Measurements from ENCODE around the gene CYTH1.

CYTH1 gene

GRCh38 chr17:78789663-78790181, 7.6 kb upstream of the CYTH1 start:
- no peak overlapping the region for H3K4me3 ChIP-seq (ENCODE audit: control insufficient read depth, low read depth, low read length)
- peak; percentile 67 for DNase-seq (ENCODE audit: low read depth)
- TF ChIP-seq CTCF (conservative IDR thresholded peaks at IDR 0.05; ENCODE audit: control insufficient read depth, insufficient read depth, low read depth, low read length), result no peak

DNA sequence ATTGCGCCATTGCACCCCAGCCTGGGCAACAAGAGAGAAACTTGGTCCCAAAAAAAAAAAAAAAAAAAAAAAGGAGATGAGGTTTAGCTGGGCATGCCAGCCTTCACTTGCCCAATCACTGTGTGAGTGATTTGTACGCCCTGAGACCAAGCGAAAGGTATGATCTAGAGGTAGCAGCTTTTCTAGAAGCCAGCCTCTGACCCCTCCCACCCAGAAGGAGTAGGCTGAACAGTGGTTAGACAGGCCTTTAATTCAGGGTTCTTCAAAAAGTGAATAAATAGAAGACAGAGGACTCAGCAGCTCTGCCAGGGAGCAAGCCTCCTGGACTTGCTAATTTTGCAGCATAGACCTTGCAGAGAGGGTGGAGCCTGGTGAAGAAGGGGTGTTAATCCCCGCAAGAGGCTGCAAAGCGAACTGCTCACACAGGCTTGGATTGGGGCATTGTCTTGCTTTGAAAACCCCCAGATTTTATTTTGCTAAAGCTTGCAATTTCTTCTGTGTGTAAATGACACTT, 7.1 kb upstream of the CYTH1 start:
- no peak for TF ChIP-seq CTCF (conservative IDR thresholded peaks at IDR 0.05; ENCODE audit: control insufficient read depth, insufficient read depth, low read depth, low read length)
- no peak overlapping the region for H3K4me3 ChIP-seq (ENCODE audit: control insufficient read depth, low read depth, low read length)
- no peak for DNase-seq (ENCODE audit: low read depth)

GRCh38 chr17:78788451-78788850, 6.4 kb upstream of the CYTH1 start:
- no peak for DNase-seq (ENCODE audit: low read depth)
- no peak for TF ChIP-seq CTCF (conservative IDR thresholded peaks at IDR 0.05; ENCODE audit: control insufficient read depth, insufficient read depth, low read depth, low read length)
- H3K4me3 ChIP-seq (ENCODE audit: control insufficient read depth, low read depth, low read length), result no peak overlapping the region

DNA sequence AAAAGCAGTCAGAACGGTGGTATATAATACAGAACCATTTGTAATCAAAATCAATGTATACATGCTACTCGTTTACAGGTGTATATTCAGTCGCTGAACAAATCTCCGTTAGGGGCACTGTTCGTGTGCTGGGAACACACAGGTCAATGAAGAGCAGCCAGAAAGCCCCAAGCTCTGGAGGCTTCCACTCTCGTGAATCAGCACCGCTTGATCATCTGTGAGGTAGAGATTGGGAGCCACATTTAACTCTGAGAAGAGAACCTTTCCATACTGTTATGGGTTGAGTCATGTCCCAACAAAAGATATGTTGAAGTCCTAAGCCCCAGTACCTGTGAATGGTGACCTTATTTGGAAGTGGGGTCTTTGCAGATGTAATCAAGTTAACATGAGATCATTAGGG, 5.4 kb upstream of the CYTH1 start:
- TF ChIP-seq CTCF (conservative IDR thresholded peaks at IDR 0.05; ENCODE audit: control insufficient read depth, insufficient read depth, low read depth, low read length), result no peak
- no peak for DNase-seq (ENCODE audit: low read depth)
- no peak overlapping the region for H3K4me3 ChIP-seq (ENCODE audit: control insufficient read depth, low read depth, low read length)

- no peak for DNase-seq (ENCODE audit: low read depth)
- no peak overlapping the region for H3K4me3 ChIP-seq (ENCODE audit: control insufficient read depth, low read depth, low read length)
- TF ChIP-seq CTCF (conservative IDR thresholded peaks at IDR 0.05; ENCODE audit: control insufficient read depth, insufficient read depth, low read depth, low read length), result no peak
Observed at GRCh38 chr17:78785663-78786057, 3.6 kb upstream of the CYTH1 start.

- DNase-seq (ENCODE audit: low read depth), result no peak
- no peak for TF ChIP-seq CTCF (conservative IDR thresholded peaks at IDR 0.05; ENCODE audit: control insufficient read depth, insufficient read depth, low read depth, low read length)
- no peak overlapping the region for H3K4me3 ChIP-seq (ENCODE audit: control insufficient read depth, low read depth, low read length)
Observed at GRCh38 chr17:78785011-78785662, 3.1 kb upstream of the CYTH1 start.
